ENCODE data around the gene CELA3A. TPM values are rescaled to one million over a fixed set of nuclear protein-coding genes. Genes with fewer than 3 reads are reported as not detected.

Gene CELA3A
- total and polyA plus RNA-seq, 10 of the 15 experiments (the other 5 are each of a cell fraction or from before 2014, with no cell fraction given) = 7.6 TPM; not detected in 9

DNA sequence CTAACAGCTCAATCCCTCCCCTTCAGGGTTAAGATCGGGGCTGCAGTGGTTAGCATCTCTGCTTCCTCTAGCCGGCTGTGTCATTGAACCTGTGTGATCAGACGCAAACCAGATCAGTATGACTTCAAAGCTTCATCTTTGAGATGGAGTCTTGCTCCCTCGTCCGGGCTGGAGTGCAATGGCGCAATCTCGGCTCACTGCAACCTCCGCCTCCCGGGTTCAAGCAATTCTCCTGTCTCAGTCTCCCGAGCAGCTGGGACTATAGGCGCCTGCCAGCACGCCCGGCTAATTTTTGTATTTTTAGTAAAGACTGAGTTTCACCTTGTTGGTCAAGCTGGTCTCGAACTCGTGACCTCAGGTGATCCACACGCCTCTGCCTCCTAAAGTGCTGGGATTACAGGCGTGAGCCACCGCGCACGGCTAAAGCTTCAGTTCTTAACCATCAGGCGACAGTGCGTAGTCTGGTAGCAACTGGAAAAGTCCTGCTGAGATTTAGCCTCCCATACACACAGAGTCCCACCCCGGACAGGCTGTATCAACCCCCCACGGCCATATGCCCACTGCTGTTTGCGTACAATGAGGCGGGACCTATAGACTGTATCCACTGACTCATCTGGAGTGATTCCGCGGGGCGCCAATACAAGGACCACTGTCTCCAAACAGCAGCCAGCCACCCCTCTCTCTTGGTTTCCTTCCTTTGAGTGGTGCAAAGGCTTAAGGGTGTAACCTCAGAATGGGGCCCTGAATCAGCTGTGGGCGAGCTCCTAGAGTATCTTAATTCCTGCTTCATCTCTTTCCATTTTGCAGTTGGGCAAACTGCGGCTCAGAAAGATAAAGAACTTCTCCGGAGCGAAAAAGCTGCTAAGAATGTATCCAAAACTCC, 23.3 kb downstream of the CELA3A start (continued):
- TF ChIP-seq EGR1 (IDR thresholded peaks at IDR 0.05; ENCODE audit: borderline replicate concordance in 1 of 2, low read depth in 2 of 2, low read length in 2 of 2) (no peak), CHD1 (IDR thresholded peaks at IDR 0.05; ENCODE audit: low read depth, low read length) (no peak), ATF7 (IDR thresholded peaks at IDR 0.05; ENCODE audit: low read depth) (no peak; the same call in 1 of the 2 replicates), NFYB (IDR thresholded peaks at IDR 0.05; ENCODE audit: insufficient read depth, low read depth, low read length) (peak; percentile 75), SIN3A (IDR thresholded peaks at IDR 0.05; ENCODE audit: low read depth, low read length) (peak; percentile 17; the same call in 1 of the 2 replicates), CBFB (IDR thresholded peaks at IDR 0.05; ENCODE audit: low read depth) (0 out of 2 replicates have a peak, but pooled peaks have one; percentile 5), CTCF (IDR thresholded peaks at IDR 0.05 in 2 of 3, conservative IDR thresholded peaks at IDR 0.05 in 1 of 3; ENCODE audit: control insufficient read depth in 2 of 3, extremely low read depth in 1 of 3, insufficient read depth in 1 of 3, low read depth in 3 of 3, low read length in 3 of 3) (peak in 1 of 3 experiments; percentile 5; a peak in 1 of 6 replicates), CREB1 (IDR thresholded peaks at IDR 0.05; ENCODE audit: low read depth) (peak; percentile 23; the same call in 1 of the 2 replicates), RUNX3 (IDR thresholded peaks at IDR 0.05; ENCODE audit: low read length) (peak; percentile 31), NBN (IDR thresholded peaks at IDR 0.05) (peak; percentile 23; the same call in 1 of the 2 replicates)

Measured in GM12878 (cell line).